Esophagus muscularis mucosa (tissue), 3 donors: ENCODE data around the gene TPX2.

Source experiments
- CTCF ChIP-seq, 3 experiments: fragments of 200-600 bp in 2 of 3; fragments of 450-650 bp in 1 of 3; sonication (generic) in 2 of 3; IDR thresholded peaks; one replicate each; pipeline ENCODE4 v1.5.1; 2017 to 2019; ENCODE audit warnings: antibody characterized with exemption in 3 of 3, mild to moderate bottlenecking in 2 of 3, moderate library complexity in 1 of 3
- POLR2A ChIP-seq: fragments of 450-650 bp; IDR thresholded peaks from one replicate; pipeline ENCODE4 v1.6.1; 2017; ENCODE audit warnings: antibody characterized with exemption, moderate library complexity, mild to moderate bottlenecking, low read depth

- TF ChIP-seq CTCF (IDR thresholded peaks at IDR 0.05): no peak
- TF ChIP-seq POLR2A: no peak
These were observed 39.0 kb upstream of the TPX2 start for GRCh38 chr20:31699801-31700728.
